GM12801 (cell line): Measurements from ENCODE around the gene COL5A2.

Experiments
- CTCF ChIP-seq: IDR thresholded peaks from one replicate; pipeline ENCODE4 v1.5.1; 2011; ENCODE audit warnings: control low read depth; ENCODE audit not compliant: insufficient read length; ENCODE audit errors: extremely low read depth

Gene COL5A2

GRCh38 chr2:189217051-189217450 lies 37.5 kb upstream of the COL5A2 start:
- TF ChIP-seq CTCF = no peak

GRCh38 chr2:189214484-189214883 lies 34.9 kb upstream of the COL5A2 start:
- no peak for TF ChIP-seq CTCF

DNA sequence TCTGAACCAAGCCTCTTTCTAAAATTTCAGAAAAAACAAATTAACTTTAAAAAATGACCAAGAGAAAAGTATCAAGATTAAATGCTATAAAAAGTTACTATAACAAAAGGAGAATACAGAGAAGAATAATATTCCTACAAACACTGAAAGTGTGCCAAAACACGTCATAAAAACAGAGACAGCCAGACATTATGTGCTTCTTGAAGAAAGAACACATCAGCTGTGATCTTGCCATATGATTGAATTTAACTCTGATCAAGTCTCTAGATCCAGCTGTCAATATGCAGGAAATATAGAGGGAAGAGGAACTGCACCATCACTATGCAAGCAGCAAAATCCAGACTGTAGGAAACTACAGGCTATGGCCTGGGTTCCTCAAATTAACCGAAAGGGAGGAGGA lies 33.7 kb upstream of the COL5A2 start:
- no peak for TF ChIP-seq CTCF

GRCh38 chr2:189210250-189211087 lies 30.9 kb upstream of the COL5A2 start:
- no peak for TF ChIP-seq CTCF

GRCh38 chr2:189208254-189208653 lies 28.7 kb upstream of the COL5A2 start:
- no peak for TF ChIP-seq CTCF

GRCh38 chr2:189204322-189204941 lies 24.9 kb upstream of the COL5A2 start:
- TF ChIP-seq CTCF = no peak

- no peak for TF ChIP-seq CTCF
Observed at GRCh38 chr2:189203177-189203799, 23.7 kb upstream of the COL5A2 start.
